SK-N-SH treated with all-trans-retinoic acid at 6 μM for 48 hours (cell line): ENCODE measurements around the gene TMBIM4.
"Not testable (repeated sequence)": the region's sequence is repeated elsewhere in the genome, so short reads cannot be mapped to it uniquely, and the experiment has no call there.

Experiments
- ARNTL ChIP-seq: fragments of 450-650 bp; formaldehyde crosslinking; IDR thresholded peaks from 2 replicates; pipeline ENCODE4 v1.5.0; 2020; ENCODE audit warnings: low read depth, mild to moderate bottlenecking, moderate library complexity, borderline replicate concordance
- CSDC2 ChIP-seq: fragments of 250-450 bp; sonication (Bioruptor Pico); IDR thresholded peaks from 2 replicates; pipeline ENCODE4 v1.5.0; 2020; ENCODE audit warnings: mild to moderate bottlenecking, moderate library complexity
- GLIS3 ChIP-seq: fragments of 250-450 bp; sonication (Bioruptor Pico); IDR thresholded peaks from 2 replicates; pipeline ENCODE4 v1.5.0; 2020; ENCODE audit warnings: mild to moderate bottlenecking, moderate library complexity
- PATZ1 ChIP-seq: fragments of 250-450 bp; sonication (Bioruptor Pico); IDR thresholded peaks from 2 replicates; pipeline ENCODE4 v1.8.0; 2020; ENCODE audit warnings: mild to moderate bottlenecking, moderate library complexity, borderline replicate concordance
- SNAI2 ChIP-seq: fragments of 250-450 bp; sonication (Bioruptor Pico); IDR thresholded peaks from 2 replicates; pipeline ENCODE4 v1.5.0; 2020; ENCODE audit warnings: mild to moderate bottlenecking, moderate library complexity
- ZC3H10 ChIP-seq: fragments of 250-450 bp; sonication (Bioruptor Pico); IDR thresholded peaks from 2 replicates; pipeline ENCODE4 v1.5.1; 2021; ENCODE audit warnings: mild to moderate bottlenecking, moderate library complexity
- ZFP30 ChIP-seq: fragments of 450-650 bp; formaldehyde crosslinking; IDR thresholded peaks from 2 replicates; pipeline ENCODE4 v1.5.0; 2022; ENCODE audit warnings: mild to moderate bottlenecking, moderate library complexity

- not testable (repeated sequence) for TF ChIP-seq ARNTL (CRISPR knock-in tag); GLIS3 (CRISPR knock-in tag); ZC3H10; CSDC2 (CRISPR knock-in tag); PATZ1 (CRISPR knock-in tag); ZFP30 (CRISPR knock-in tag); SNAI2
Observed at GRCh38 chr12:66211573-66211972, 41.8 kb upstream of the TMBIM4 start.
